PFSK-1 (cell line): Measurements from ENCODE around the gene SH3PXD2A.

Experiments
- SIN3A ChIP-seq: IDR thresholded peaks from 2 replicates; pipeline ENCODE4 v1.6.1; 2012; ENCODE audit warnings: mild to moderate bottlenecking, low read length, moderate library complexity, borderline replicate concordance; ENCODE audit not compliant: insufficient read depth
- TF ChIP-seq, protein P1 (sequence below), 2 experiments: IDR thresholded peaks; 2 replicates each; pipeline versions ENCODE4 v1.6.1 to v1.8.0; 2011 to 2012; ENCODE audit warnings: low read depth in 2 of 2, low read length in 2 of 2, control low read depth in 1 of 2, inconsistent platforms in 1 of 2, mild to moderate bottlenecking in 1 of 2, moderate library complexity in 1 of 2; ENCODE audit not compliant: insufficient read depth in 1 of 2

DNA sequence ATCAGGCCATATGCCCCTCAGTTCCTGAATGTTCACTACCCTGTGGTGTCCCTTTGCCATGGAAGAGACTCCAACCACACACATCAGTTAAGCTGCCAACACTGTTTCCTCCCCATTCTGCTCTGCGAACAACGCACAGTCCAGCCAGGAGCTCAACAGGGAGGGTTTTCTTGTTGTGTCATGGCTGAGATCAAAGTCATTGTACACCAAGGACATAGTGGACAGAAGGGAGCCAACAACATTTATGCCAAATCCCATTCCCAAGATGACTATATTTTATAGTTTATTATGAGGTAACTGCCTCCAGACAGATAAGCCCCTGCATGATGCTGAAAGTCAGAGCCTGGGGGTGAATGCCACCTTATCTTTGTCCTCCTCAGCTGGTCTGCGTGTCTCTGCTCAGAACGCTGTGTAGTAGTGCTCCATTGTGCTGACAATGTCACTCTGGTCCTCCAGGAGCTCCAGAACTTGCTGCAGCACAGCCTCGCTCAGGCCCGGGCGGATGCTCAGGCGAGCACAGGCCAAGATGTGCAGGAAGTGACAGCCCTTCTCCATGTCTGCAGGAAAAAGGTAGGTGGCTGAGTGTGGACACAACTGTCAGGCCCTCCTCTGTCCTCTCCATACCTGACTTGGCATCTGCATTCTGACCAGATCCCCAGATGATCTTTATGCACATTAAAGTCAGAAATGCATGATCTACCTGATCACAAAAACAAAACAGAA lies 27.1 kb upstream of the SH3PXD2A start:
- TF ChIP-seq, protein P1, sequence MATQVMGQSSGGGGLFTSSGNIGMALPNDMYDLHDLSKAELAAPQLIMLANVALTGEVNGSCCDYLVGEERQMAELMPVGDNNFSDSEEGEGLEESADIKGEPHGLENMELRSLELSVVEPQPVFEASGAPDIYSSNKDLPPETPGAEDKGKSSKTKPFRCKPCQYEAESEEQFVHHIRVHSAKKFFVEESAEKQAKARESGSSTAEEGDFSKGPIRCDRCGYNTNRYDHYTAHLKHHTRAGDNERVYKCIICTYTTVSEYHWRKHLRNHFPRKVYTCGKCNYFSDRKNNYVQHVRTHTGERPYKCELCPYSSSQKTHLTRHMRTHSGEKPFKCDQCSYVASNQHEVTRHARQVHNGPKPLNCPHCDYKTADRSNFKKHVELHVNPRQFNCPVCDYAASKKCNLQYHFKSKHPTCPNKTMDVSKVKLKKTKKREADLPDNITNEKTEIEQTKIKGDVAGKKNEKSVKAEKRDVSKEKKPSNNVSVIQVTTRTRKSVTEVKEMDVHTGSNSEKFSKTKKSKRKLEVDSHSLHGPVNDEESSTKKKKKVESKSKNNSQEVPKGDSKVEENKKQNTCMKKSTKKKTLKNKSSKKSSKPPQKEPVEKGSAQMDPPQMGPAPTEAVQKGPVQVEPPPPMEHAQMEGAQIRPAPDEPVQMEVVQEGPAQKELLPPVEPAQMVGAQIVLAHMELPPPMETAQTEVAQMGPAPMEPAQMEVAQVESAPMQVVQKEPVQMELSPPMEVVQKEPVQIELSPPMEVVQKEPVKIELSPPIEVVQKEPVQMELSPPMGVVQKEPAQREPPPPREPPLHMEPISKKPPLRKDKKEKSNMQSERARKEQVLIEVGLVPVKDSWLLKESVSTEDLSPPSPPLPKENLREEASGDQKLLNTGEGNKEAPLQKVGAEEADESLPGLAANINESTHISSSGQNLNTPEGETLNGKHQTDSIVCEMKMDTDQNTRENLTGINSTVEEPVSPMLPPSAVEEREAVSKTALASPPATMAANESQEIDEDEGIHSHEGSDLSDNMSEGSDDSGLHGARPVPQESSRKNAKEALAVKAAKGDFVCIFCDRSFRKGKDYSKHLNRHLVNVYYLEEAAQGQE (IDR thresholded peaks at IDR 0.05; ENCODE audit: insufficient read depth in 1 of 2, low read depth in 2 of 2, low read length in 2 of 2): no peak
- no peak for TF ChIP-seq SIN3A
